ENCODE measurements around the gene LRTM2. TPM values are rescaled to one million over a fixed set of nuclear protein-coding genes. Genes with fewer than 3 reads are reported as not detected.
A peak's percentile ranks its signal among the peaks of the same experiment; 100 is the strongest.

The LRTM2 gene
- total RNA-seq: not detected

- Mint-ChIP-seq H3K9me3 (no peaks in the 10 kb centered on the region), H3K27ac (no peak within 1 kb of the TSS), H3K4me1 (ENCODE audit: low read depth) (no peaks in the 10 kb centered on the region), H3K27me3 (peaks cover 31% of the 10 kb centered on the region), H3K36me3 (no peaks in the 10 kb centered on the region), H3K4me3 (no peak within 1 kb of the TSS)
- intact Hi-C loops (cut with micrococcal nuclease): no loop called here
- DNase-seq: no peak
- POLR2A ChIA-PET: no interaction called here
- CTCF ChIA-PET: interaction anchor here (2.0 kb wide), 1 partner anchor 119 kb away, joined by 6 read pairs; no protein-coding TSS in a partner anchor
Measured at GRCh38 chr12:1820191-1820895, at the start of gene LRTM2. Gene LRTM2 (plus strand): TSS chr12:1820565. CDS start chr12:1828149, 7,584 bp downstream.

- intact Hi-C loops (cut with micrococcal nuclease): no loop called here
- Mint-ChIP-seq H3K4me1 (ENCODE audit: low read depth) (no peaks in the 10 kb centered on the region), H3K36me3 (peaks cover 12% of the 10 kb centered on the region), H3K27ac (no peak overlapping the region), H3K4me3 (no peak overlapping the region), H3K27me3 (no peaks in the 10 kb centered on the region), H3K9me3 (no peaks in the 10 kb centered on the region)
- POLR2A ChIA-PET: no interaction called here
- CTCF ChIA-PET: no interaction called here
- no peak for DNase-seq
Measured at GRCh38 chr12:1773937-1774655, 46.3 kb upstream of the LRTM2 start.

GRCh38 chr12:1776170-1776921, 44.0 kb upstream of the LRTM2 start:
- Mint-ChIP-seq H3K9me3 (no peaks in the 10 kb centered on the region), H3K36me3 (peaks cover 18% of the 10 kb centered on the region), H3K27me3 (no peaks in the 10 kb centered on the region), H3K4me3 (no peak overlapping the region), H3K27ac (no peak overlapping the region), H3K4me1 (ENCODE audit: low read depth) (no peaks in the 10 kb centered on the region)
- intact Hi-C loops (cut with micrococcal nuclease): no loop called here
- POLR2A ChIA-PET: no interaction called here
- no peak for DNase-seq
- CTCF ChIA-PET: interaction anchor here (0.6 to 2.3 kb wide), 2 partner anchors 14 to 260 kb away, joined by 3 to 10 read pairs; no protein-coding TSS in a partner anchor

GRCh38 chr12:1777798-1778197, 42.6 kb upstream of the LRTM2 start:
- DNase-seq: no peak
- Mint-ChIP-seq H3K27ac (no peak overlapping the region), H3K4me3 (no peak overlapping the region), H3K4me1 (ENCODE audit: low read depth) (no peaks in the 10 kb centered on the region), H3K9me3 (no peaks in the 10 kb centered on the region), H3K36me3 (peaks cover 18% of the 10 kb centered on the region), H3K27me3 (no peaks in the 10 kb centered on the region)
- CTCF ChIA-PET: interaction anchor here (1.1 kb wide), 1 partner anchor 14 kb away, joined by 3 read pairs; no protein-coding TSS in a partner anchor
- POLR2A ChIA-PET: no interaction called here
- intact Hi-C loops (cut with micrococcal nuclease): no loop called here

GRCh38 chr12:1778911-1779310, 41.5 kb upstream of the LRTM2 start:
- no peaks in the 10 kb centered on the region for H3K4me1 Mint-ChIP-seq (ENCODE audit: low read depth)
- H3K36me3 Mint-ChIP-seq: peaks cover 16% of the 10 kb centered on the region
- no peak overlapping the region for H3K4me3 Mint-ChIP-seq
- no peaks in the 10 kb centered on the region for H3K27me3 Mint-ChIP-seq
- no peak for DNase-seq
- intact Hi-C loops (cut with micrococcal nuclease): no loop called here
- H3K27ac Mint-ChIP-seq: no peak overlapping the region
- H3K9me3 Mint-ChIP-seq: no peaks in the 10 kb centered on the region
- POLR2A ChIA-PET: no interaction called here
- CTCF ChIA-PET: interaction anchor here (1.1 kb wide), 1 partner anchor 12 kb away, joined by 3 read pairs; no protein-coding TSS in a partner anchor

- Mint-ChIP-seq H3K36me3 (peaks cover 16% of the 10 kb centered on the region), H3K27me3 (no peaks in the 10 kb centered on the region), H3K9me3 (no peaks in the 10 kb centered on the region), H3K27ac (no peak overlapping the region), H3K4me1 (ENCODE audit: low read depth) (no peaks in the 10 kb centered on the region), H3K4me3 (no peak overlapping the region)
- POLR2A ChIA-PET: interaction anchor here (0.6 kb wide), 1 partner anchor 504 kb away, joined by 3 read pairs; no protein-coding TSS in a partner anchor
- intact Hi-C loops (cut with micrococcal nuclease): no loop called here
- CTCF ChIA-PET: interaction anchor here (0.7 to 1.1 kb wide), 2 partner anchors 11 to 145 kb away, joined by 3 read pairs; no protein-coding TSS in a partner anchor
- DNase-seq: no peak
Measured at GRCh38 chr12:1779783-1780182, 40.6 kb upstream of the LRTM2 start.

- POLR2A ChIA-PET: no interaction called here
- Mint-ChIP-seq H3K27ac (no peak overlapping the region), H3K4me1 (ENCODE audit: low read depth) (no peaks in the 10 kb centered on the region), H3K27me3 (no peaks in the 10 kb centered on the region), H3K9me3 (no peaks in the 10 kb centered on the region), H3K4me3 (no peak overlapping the region), H3K36me3 (peaks cover 15% of the 10 kb centered on the region)
- DNase-seq: no peak
- CTCF ChIA-PET: interaction anchor here (0.8 to 1.6 kb wide), 3 partner anchors 10 to 147 kb away, joined by 3 to 7 read pairs (median 4); no protein-coding TSS in a partner anchor
- intact Hi-C loops (cut with micrococcal nuclease): no loop called here
Measured at GRCh38 chr12:1781772-1782171, 38.6 kb upstream of the LRTM2 start.

GRCh38 chr12:1782215-1782614, 38.1 kb upstream of the LRTM2 start:
- Mint-ChIP-seq H3K27ac (no peak overlapping the region), H3K27me3 (no peaks in the 10 kb centered on the region), H3K4me1 (ENCODE audit: low read depth) (no peaks in the 10 kb centered on the region), H3K36me3 (peaks cover 14% of the 10 kb centered on the region), H3K9me3 (no peaks in the 10 kb centered on the region), H3K4me3 (no peak overlapping the region)
- CTCF ChIA-PET: interaction anchor here (0.8 to 1.6 kb wide), 3 partner anchors 9 to 147 kb away, joined by 3 to 7 read pairs (median 4); no protein-coding TSS in a partner anchor
- POLR2A ChIA-PET: no interaction called here
- intact Hi-C loops (cut with micrococcal nuclease): no loop called here
- DNase-seq: no peak

- CTCF ChIA-PET: interaction anchor here (6.2 to 9.8 kb wide), 2 partner anchors 135 to 152 kb away, joined by 91 to 498 read pairs; no protein-coding TSS in a partner anchor
- peaks cover 2% of the 10 kb centered on the region for H3K36me3 Mint-ChIP-seq
- intact Hi-C loops (cut with micrococcal nuclease): no loop called here
- DNase-seq: no peak
- H3K9me3 Mint-ChIP-seq: no peaks in the 10 kb centered on the region
- POLR2A ChIA-PET: no interaction called here
- H3K27me3 Mint-ChIP-seq: no peaks in the 10 kb centered on the region
- no peak overlapping the region for H3K27ac Mint-ChIP-seq
- peaks cover 13% of the 10 kb centered on the region for H3K4me1 Mint-ChIP-seq (ENCODE audit: low read depth)
- no peak overlapping the region for H3K4me3 Mint-ChIP-seq
Measured at GRCh38 chr12:1787714-1788113, 32.7 kb upstream of the LRTM2 start.

- ChIA-PET CTCF (interaction anchor here (0.6 to 9.8 kb wide), 31 partner anchors 11 to 793 kb away, joined by 3 to 498 read pairs (median 5); partner anchors contain the start of gene ADIPOR2), POLR2A (interaction anchor here (1.8 kb wide), 1 partner anchor 137 kb away, joined by 9 read pairs; no protein-coding TSS in a partner anchor)
- H3K9me3 Mint-ChIP-seq: no peaks in the 10 kb centered on the region
- peaks cover 13% of the 10 kb centered on the region for H3K4me1 Mint-ChIP-seq (ENCODE audit: low read depth)
- no peak for DNase-seq
- H3K27ac Mint-ChIP-seq: no peak overlapping the region
- intact Hi-C loops (cut with micrococcal nuclease): loop anchor here (2.0 kb wide), 1 partner anchor 130 kb away; no protein-coding TSS in a partner anchor
- no peaks in the 10 kb centered on the region for H3K36me3 Mint-ChIP-seq
- no peaks in the 10 kb centered on the region for H3K27me3 Mint-ChIP-seq
- no peak overlapping the region for H3K4me3 Mint-ChIP-seq
Measured at GRCh38 chr12:1790444-1790843, 29.9 kb upstream of the LRTM2 start.

GRCh38 chr12:1791104-1791841, 29.1 kb upstream of the LRTM2 start:
- H3K4me1 Mint-ChIP-seq (ENCODE audit: low read depth): peaks cover 18% of the 10 kb centered on the region
- no peaks in the 10 kb centered on the region for H3K9me3 Mint-ChIP-seq
- POLR2A ChIA-PET: interaction anchor here (0.6 to 1.8 kb wide), 3 partner anchors 135 to 149 kb away, joined by 3 to 9 read pairs (median 3); no protein-coding TSS in a partner anchor
- intact Hi-C loops (cut with micrococcal nuclease): loop anchor here (1.0 to 2.0 kb wide), 4 partner anchors 130 to 157 kb away; no protein-coding TSS in a partner anchor
- H3K36me3 Mint-ChIP-seq: no peaks in the 10 kb centered on the region
- DNase-seq: peak; percentile 74
- no peak overlapping the region for H3K4me3 Mint-ChIP-seq
- H3K27me3 Mint-ChIP-seq: no peaks in the 10 kb centered on the region
- CTCF ChIA-PET: interaction anchor here (0.5 to 9.8 kb wide), 48 partner anchors 9 to 925 kb away, joined by 3 to 498 read pairs (median 4); partner anchors contain the start of gene ADIPOR2
- peak overlapping the region; percentile 44 for H3K27ac Mint-ChIP-seq

Measured in activated CD4-positive, alpha-beta memory T cell treated with anti-CD3 and anti-CD28 coated beads for 36 hours (primary cell).